HG03060 (cell line): ENCODE measurements around the gene MSLN.

ENCODE experiments used
- ATAC-seq: cut with Tn5 transposase; IDR thresholded peaks from one replicate; pipeline ENCODE4 v1.9.1; 2021; ENCODE audit warnings: low read depth, moderate number of reproducible peaks; ENCODE audit not compliant: unreplicated experiment

The MSLN gene

DNA sequence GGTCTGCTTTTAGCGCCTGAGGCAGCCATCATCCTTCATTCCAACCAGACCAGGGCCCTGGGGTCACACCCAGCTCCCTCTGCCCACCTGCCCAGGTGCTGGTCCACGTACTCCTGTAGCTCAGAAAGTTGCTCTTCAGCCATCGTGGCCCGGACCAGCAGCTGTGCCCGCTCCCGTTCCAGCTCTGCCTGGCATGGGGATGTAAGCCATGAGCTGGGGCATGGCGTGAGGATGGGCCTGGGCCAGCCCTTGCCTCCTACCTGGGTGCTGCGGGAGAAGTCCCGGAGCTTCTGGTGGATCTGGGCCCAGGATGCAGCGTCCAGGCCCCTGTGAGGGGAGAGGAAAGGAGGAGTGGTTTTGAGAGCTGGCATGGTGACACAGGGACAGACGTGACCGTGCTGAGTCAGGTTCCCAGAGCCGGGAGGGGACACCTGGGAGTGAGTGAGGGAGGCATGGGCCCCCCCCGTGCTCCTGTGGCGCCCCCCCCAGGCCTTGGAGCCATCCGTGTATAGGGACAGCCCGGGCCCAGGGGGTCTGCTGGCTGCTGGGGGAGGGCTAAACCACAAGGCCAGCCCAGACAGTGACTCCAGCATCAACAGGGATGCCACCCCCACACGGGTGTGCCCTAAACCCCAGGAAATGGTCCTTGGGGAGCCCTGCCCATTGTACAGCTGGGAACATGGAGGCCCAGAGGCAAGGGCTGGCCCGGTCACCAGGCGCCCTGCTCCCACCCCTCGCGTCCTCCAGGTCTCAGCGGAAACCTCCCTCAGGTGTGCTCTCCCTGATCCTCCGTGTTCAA, 37.5 kb upstream of the MSLN start:
- ATAC-seq, result no peak

DNA sequence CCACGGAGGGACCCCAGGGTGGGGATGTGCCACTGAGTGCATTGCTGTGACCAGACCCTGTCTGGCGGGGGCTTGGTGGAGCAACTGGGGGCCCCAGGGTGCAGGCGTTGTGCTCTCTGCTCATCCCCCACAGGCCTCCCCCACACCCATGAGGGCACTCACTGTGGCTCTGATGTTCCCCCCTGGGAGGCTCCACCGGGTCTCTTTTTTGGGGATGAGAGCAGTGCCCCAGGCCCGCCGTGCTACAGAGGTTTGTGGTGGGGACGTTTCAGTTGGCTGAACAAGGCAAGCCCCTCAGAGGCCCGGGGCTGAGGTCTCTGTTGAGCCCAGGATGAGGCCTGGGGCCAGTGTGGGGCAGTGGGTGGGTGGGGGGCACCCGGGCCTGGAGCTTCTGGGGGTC, 36.8 kb upstream of the MSLN start:
- ATAC-seq, result no peak

DNA sequence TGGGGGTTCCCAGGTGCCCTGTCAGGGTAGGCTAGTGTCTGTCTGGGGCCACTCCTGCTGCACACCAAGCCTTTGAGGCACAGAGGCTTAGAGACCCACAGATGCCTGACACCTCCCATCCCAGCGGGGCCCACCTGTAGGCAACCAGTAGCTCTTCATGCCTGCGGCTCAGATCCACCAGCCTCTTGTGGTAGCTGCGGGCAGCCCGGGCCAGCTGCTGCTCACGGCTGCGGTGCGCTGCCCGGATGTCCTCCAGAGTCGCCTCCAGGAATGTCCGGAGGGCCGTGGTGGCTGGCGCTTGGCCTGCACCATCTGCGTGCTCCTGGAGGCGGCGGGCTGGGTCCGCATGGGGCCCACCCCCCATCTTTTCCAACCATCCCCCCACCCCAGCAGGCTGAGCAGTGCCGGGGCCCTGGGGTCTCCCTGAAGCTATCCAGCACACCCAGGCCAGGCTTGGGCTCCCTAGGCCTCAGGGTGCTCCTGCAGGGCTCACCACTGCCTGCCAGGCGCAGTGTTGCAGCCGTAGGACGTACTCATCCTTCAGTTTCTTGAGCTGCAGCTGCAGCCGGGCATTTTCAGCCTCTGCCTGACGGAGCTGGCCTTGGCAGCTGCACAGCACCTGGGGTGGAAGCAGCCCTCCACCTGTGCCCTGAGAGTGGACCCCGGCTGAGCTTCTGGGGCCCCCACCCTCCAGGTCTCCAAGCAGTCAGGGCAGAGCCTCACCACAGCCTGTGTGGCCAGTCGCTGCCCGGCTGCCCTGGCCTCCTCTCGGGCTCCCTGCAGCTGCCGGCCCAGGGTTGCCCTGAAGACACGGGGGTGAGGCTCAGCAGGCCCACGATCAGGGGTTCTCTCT, 36.1 kb upstream of the MSLN start:
- ATAC-seq, result no peak

DNA sequence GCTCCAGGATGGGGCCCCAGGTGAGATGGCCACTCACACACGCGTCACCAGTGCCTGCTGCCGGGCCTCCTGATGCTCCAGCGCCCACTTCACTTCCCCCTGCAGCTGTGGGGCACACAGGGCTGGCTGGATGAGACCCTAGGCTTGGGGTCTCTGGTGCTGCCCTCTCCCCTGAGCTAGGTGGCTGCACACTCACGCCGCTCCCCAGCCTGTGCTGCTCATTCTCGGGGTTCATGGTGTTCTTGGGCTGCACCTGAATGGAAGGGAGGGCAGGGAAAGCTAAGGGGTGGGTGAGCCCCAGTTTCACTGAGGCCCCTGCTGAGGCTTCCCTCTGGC, 35.5 kb upstream of the MSLN start:
- no peak for ATAC-seq

DNA sequence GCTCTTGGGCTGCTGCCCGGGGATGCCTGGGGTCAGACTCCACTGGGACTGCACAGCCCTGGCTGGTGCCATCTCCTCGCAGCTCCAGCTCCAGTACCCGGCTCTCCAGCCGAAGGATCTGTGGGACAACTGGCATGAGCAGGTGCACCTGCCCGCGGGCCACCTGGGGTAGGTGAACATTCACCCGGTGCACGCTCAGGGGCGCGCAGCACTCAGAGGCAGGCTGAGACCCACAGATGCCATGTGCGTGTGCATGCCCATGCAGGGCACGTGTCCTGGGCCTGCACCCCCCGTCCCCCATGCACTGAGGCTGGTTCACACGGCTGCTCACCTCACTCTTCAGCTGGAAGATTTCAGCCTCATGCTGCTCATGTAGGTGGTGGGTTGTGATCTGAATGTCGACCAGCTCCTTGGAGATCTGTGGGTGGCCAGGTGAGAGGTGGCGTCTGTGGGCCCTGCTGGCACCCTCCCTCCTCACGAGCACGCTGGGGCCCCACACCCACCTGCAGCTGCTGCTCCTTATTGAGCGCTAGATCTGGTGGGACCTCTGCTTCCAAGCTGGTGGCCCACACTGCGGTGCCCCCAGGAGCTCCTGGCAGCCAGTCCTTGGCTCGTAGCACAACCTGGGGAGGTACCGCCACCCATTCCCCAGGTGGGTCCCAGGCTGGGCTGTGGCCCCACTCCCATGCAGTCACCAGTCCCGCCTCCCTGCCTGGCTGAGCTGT, 34.9 kb upstream of the MSLN start:
- no peak for ATAC-seq

DNA sequence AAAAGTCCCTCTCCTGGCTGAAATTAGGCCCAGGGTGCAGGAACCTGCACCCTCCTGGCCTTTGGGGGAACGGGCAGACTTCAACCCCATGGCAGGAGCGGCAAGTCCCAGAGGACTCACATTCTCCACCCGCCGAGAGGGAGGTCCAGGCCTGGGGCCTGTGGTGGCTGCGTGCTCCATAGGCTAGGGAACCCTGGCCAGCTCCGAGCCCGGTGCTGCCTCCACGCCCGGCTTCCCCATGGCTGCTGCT, 34.4 kb upstream of the MSLN start:
- ATAC-seq, result no peak

DNA sequence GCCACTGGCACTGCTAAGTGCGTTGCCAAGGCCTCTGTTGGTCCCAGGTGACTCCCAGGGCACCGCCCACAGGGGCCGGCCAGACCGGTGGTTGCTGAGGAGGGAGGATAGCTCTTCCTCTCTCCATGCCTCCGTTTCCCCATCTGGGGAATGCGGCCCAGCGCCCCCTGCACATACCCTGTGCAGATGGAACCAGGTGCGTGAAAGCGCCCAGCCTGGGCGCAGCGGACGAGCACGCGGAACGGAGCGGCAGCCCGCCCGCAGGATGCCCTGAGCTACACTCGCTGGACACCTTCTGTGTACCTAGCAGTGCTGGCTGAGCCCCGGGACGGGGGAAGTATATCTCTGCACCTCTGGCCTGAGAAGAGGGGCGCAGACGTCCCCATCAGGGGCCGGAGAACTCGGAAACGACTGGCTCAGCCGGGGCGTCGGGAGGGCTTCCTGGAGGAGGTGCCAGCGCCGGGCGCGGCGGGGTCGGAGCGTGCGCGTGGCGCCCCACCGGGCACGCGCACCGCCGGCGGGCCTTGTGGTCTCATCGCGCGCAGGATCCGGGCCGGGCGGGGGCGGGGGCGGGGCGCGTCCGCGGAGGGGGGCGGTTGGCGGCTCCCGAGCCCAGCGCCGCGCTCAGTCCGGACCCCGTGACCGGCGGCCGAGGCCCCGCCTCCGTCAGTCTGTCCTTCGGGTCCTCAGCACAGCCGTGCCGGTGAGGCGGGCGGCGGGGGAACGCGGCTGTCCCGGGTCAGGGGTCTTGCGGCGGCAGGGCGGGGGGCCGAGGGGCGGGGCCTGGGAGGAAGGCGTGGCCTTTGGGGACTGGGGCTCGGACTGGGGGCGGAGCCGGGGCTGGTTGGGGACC, 33.9 kb upstream of the MSLN start, which contains the start of the genes CCDC78 and HAGHL:
Gene CCDC78, minus strand, starts transcription at position 6 of the 853 bp plus-strand sequence. CDS start 76 bp downstream, outside the sequence.
Gene HAGHL, plus strand, starts transcription at position 669 of the 853 bp plus-strand sequence. CDS start 404 bp downstream, outside the sequence.
- no peak for ATAC-seq

DNA sequence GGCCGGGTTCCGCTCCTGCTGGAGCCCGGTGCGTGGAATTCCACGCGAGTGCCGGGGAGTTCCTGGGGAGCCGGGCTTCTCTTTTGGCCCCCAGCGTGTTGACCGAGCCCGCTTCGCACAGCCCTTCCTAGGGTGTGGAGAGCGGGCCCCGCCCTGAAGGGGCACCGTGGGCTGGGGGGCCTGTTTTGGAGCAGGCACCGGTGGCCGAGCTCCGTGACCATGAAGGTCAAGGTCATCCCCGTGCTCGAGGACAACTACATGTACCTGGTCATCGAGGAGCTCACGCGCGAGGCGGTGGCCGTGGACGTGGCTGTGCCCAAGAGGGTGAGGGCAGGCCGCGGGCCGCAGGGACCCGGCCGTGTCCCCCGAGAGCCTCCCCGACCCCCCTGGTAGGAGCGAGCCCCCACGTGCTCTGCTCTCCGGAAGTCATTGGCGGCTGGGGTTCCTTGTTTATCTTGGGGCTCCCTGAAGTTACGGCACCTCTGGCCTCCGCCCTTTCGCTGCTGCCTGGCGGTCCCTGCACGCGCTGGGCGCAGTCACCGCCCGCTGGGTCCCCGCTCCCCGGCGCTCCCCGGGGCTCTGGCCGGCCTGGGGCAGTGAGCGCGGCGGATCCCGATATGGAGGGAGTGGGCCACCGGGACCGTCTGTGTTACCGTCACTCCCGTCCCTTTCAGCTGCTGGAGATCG, 33.1 kb upstream of the MSLN start:
- no peak for ATAC-seq

DNA sequence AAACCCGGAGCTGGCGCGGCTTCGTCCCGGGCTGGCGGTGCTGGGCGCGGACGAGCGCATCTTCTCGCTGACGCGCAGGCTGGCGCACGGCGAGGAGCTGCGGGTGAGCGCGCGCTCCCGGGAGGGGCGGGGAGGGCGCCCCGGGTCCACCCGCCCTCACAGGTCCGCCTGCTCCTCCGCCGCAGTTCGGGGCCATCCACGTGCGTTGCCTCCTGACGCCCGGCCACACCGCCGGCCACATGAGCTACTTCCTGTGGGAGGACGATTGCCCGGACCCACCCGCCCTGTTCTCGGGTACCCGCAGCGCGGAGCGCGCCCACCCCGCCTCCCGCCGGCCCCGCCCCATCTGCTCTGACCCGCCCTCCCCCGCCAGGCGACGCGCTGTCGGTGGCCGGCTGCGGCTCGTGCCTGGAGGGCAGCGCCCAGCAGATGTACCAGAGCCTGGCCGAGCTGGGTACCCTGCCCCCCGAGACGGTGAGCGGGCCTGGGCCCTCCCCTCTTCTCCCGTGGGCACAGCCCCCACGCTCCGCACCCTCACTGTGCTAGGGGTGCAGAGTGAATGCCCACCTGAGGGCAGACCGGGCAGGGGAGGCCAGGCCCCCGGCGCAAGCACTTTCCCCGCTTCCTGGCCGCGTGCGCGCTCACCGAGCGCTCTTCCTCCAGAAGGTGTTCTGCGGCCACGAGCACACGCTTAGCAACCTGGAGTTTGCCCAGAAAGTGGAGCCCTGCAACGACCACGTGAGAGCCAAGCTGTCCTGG, 32.2 kb upstream of the MSLN start:
- no peak for ATAC-seq

DNA sequence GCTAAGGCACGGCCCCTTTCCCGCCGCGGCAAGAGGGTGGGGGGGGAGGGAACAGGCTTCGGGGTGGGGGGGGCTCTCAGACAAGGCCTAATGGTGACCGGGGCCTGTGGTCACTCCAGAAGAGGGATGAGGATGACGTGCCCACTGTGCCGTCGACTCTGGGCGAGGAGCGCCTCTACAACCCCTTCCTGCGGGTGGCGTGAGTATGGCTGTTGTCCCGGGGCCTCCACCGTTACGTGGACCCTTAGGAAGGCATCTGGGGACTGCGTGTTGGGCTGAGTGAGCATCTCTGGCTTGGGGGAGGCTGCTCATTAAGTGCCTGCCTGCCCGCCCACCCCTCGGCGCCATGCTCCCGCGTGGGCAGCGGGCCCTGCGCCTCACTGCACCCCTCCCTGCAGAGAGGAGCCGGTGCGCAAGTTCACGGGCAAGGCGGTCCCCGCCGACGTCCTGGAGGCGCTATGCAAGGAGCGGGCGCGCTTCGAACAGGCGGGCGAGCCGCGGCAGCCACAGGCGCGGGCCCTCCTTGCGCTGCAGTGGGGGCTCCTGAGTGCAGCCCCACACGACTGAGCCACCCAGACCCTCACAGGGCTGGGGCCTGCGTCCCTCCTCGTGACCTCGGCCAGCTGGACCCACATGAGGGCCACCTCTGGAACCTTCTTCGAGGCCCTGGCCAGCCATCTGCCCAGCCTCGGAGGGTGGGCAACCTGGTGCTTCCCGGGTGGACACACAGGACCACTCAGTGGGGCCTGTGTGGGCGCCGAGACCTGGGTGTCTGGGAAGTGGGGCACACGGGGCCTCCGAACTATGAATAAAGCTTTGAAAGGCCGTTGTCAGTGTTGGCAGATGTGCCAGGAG, 31.4 kb upstream of the MSLN start:
- ATAC-seq, result no peak

DNA sequence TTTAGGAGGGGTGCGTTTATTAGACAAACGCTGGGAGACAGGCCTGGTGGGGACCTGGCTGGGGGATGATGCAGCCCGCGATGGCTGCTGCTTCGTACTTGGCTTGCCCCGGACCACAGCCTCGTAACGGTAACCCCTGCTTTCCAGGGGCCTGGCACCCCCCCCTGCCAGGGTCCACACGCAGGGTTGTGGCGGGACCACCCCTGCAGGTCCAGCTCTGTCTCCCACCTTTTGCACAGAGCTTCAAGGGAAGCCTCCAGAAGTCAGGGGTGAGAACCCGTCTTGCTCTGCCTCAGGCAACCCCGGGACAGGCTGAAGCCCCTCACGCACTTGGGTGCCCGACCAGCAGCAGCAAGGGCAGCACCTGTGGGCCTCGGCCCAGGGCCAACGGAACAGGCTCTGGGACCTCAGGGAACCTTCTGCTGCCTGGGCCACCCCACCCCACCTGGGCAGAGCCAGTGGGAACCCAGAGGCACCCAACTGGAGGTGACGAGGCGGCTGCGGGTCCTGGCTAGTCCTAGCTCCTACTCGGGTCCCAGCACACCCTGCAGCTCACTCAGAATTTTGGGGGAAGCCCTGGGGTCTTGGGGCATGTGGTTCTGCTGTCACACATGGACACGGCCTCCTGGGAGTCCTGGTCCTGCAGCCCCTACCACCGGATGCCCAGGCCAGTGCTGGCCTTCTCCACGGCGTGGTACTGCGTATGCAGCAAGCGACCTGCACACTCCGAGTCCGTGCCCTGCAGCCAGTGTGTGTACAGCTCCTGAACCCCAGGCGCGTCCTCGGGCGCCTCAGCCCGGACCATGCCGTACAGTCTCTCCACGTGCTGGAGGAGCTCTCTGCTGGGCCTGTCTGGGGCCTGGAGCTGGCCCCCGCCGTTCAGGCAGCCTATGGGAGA, 30.5 kb upstream of the MSLN start:
- no peak for ATAC-seq

DNA sequence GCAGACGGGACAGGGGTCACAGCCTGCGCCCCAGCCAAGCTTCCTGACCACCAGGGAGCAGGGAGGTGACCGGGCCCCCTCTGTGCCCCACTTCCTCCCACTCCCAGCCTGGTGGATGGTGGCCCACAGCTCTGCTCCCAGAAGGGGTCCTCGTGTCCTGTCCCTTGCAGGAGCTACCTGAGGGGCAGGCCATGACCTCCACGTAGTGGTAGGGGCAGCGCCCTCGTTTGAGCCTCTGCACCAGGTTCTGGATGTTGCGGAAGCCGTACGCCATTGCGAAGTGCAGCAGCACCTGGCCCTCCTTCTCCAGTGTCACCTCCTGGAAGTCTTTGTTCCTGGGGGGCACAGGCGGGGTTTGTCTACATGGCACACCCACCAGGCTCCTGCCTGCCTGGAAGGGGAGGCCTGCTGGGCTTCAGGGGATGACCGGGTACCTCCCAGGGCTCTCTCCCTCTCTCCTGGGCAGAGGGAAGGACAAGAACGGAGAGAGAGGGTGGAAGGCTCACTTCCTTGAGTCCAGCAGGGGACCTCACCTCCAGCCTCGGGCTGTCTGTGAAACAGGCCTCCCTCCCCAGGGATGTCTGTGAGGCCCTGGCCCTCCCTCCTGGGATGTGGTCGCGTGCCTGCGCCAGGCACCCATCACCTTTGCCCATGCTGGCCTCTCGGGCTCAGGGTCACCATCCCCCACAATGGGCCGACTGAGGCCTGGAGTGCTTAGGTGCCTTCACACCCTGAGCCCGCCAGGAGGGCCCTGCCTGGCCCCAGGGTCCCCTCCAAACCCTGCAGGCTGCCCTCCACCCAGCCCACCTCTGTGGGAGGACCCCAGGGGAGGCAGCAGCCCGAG, 29.6 kb upstream of the MSLN start:
- no peak for ATAC-seq

DNA sequence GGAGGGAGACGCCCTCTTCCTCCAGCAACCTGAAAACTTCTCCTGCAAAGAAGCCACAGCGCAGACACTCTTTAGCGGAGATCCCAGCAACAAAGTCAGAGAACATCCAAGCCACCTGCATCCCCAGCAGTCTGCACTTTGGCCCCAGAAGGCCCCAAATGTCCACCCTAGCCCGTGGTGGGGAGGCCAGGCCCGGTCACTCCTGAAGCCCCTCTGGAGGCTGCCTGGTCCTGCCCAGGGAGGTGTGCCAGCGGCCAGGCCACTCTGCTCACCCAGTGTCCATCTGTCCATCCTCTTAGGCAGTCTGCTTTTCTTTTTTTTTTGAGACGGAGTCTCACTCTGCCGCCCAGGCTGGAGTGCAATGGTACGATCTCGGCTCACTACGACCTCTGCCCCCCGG, 28.2 kb upstream of the MSLN start:
- no peak for ATAC-seq

DNA sequence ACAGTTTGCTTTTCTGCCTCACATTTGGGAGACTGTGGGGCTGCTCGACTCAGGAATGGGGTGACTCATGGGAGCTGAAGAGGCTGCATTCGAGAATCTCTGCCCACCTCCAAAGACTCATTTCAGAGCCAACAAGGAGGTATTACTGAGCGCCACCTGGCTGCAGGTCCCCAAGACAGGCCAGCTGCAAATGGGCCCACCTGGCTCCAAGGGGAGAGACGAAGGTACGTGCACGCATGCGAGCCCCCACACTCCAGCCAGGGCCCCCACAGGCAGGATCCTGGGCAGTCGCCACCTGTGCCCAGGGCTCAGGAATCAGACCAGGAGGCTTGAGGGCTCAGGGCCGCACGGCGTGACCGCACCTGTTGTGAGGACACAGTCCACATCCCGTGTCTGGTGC, 27.6 kb upstream of the MSLN start:
- no peak for ATAC-seq

DNA sequence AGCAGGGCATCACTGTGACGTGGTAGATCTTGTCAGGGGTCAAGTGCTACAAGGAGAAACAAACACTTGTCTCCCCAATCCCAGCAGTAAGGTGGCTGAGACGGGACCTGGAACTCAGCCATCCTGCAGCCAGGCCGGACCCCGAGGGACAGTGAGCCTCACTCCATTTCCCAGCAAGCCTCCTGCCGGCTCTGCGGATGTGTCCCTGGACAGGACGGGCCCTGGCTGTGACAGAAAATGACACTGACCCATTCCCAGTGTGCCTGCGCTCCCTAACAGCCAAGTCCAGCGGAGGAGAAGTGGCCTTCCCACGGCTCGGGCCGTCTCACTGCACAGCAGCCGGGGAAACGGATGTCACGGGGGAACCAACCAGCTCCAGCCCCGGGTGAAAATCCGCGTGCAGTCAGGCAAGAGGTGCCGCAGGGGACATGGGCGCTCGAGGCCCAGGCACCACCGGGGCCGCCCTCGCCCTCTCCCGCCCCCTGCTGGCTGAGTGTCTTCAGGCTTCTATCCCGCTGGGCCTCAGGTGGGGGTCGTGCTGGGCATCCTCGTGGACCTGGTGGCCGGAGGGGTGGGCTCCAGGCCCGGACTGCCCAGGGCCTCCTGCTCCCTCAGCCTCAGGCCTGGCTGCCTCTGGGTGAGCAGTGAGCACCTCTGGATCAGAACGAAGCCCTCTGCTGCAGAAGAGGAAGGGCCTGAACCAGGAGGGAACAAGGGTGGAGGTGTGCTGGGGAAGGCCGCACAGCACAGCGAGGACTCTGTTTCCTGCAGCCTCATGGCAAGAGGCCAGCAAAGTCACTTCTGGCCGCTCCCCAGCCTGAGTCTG, 26.9 kb upstream of the MSLN start:
- no peak for ATAC-seq
